Measurements from ENCODE around the gene ZNF385C.

The ZNF385C gene

GRCh38 chr17:41982026-41982760, 116.1 kb downstream of the ZNF385C start:
- no peak for DNase-seq

DNA sequence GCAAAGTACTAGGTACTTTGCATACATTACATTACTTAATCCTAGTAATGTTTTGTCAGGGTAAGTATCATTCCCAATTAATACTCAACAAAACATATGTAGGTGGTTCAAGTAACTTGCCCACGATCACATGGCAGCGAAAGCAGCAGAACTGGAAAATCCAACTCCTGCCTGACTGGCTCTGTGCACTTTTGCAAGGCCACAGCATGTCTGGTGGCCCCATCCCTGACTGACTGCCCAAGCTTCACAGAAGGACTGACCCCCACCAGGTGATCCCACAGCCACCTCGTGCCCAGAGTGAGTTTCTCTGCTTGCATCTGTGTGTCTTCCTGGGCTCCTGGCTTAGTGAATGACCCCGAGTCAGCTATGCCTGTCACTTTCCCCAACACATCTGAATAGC, 120.3 kb downstream of the ZNF385C start:
- no peak for DNase-seq

- no peak for DNase-seq
Observed at GRCh38 chr17:41976142-41976768, 122.0 kb downstream of the ZNF385C start.
